ENCODE measurements around the gene ZSCAN5C. TPM values are rescaled to one million over a fixed set of nuclear protein-coding genes. Genes with fewer than 3 reads are reported as not detected.
"Not testable (repeated sequence)": the region's sequence is repeated elsewhere in the genome, so short reads cannot be mapped to it uniquely, and the experiment has no call there.

Gene ZSCAN5C
- polyA plus RNA-seq, 1 donor: not detected

GRCh38 chr19:56191711-56192110 lies 10.4 kb upstream of the ZSCAN5C start:
- no peak for DNase-seq

DNA sequence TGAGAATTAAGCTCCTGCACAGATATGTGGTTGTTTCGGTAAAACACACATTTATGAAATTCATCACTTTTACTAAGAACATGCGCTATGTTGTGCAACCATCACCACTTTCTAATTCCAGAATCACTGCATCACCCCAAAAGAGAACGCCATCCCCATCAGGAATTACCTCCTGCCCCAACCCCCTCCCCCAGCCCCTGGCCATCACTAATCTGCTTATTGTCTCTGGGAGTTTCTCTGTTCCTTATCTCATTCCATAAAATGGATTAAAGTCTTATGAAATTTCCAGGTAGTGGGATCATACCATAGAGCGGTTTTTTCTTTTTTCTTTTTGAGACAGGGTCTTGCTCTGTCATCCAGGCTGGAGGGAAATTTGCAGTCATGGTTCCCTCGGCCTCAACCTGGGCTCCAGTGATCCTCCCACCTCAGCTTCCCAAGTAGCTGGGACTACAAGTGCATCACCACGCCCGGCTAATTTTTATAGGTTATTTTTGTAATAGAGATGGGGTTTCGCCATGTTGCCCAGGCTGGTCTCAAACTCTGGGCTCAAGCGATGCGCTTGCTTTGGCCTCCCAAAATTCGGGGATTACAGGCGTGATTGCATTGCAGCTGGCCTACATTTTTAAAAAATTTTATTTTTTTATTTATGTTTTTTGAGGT lies 8.0 kb upstream of the ZSCAN5C start:
- peak; percentile 15 for DNase-seq

GRCh38 chr19:56197646-56198045 lies 4.4 kb upstream of the ZSCAN5C start, which contains the start of gene ZSCAN5B:
Gene ZSCAN5B (minus strand): TSS chr19:56197783. CDS start chr19:56193052, 4,731 bp downstream.
- DNase-seq: not testable (repeated sequence)

DNA sequence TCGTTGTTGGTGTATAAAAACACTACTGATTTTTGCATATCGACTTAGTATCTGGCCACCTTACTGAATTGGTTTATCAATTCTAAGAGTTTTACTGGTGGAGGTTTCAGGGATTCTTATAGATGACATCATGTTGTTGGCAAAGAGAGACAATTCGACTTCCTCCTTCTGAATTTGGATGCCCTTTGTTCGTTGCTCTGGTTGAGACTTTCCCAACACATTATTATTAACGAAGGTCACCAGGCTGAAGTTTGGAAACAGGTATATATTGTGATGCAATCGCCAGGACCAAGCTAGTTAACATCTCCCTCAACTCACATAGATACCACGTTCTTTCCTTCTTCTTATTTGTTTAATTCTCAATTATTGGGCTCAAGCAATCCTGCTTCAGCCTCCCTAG lies 2.4 kb upstream of the ZSCAN5C start:
- DNase-seq: no peak

- DNase-seq: not testable (repeated sequence)
These were observed 5.5 kb downstream of the ZSCAN5C start for GRCh38 chr19:56207581-56207980.

DNA sequence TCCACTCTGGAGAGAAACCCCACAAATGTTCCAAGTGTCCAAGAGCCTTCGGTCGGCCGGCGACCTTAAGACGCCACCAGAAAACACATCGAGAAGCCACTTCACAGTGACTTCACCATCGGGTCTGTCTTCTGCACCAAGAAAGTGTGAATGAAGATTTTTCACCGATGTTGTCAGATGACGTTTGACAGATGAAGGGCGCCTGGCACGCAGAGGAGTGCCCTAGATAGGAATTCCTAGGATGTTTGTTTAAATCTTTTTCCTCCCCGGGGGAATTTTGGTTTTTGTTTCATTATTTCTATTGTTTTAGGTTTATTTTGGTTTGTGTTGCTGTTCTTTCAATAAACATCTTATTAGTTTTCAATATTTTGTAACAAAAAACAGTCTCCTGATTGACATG lies 7.0 kb downstream of the ZSCAN5C start:
- DNase-seq: no peak

DNA sequence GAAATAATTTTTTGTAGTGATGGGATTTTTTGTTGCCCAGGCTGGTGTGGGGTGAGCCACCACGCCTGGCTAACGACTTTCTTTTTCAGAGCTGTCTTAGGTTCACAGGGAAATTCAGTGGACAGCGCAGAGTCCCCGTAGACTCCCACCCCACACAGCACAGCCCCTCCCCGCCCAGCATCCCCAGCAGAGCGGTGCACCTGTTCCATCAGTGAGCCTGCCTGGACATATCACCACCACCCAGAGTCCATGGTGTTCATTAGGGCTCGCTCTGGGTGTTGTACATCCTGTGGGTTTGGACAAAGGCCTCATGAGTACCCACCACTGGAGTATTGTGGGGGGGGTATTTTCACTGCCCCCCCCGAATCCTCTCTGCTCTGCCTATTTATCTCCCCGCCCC lies 8.0 kb downstream of the ZSCAN5C start:
- DNase-seq: not testable (repeated sequence)

DNA sequence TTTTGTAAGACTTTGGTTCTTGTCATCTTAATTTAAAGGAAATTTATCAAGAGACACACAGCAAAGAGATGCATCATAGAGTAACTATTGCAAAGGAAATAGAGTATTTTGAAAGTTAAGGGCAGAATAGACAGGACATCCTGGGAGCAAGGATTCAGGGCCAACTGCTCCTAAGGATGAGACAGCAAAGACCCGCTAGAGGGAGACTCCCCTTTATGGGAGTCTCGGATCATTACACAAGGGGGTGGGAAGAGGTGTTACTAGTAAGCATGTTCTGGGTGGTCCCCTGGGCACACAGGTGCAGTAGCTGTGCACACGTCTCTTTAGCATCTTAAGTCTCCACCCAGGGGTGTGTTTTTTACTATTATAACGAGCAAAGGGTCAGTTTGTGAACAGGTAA lies 9.6 kb downstream of the ZSCAN5C start:
- no peak for DNase-seq

- DNase-seq: peak; percentile 18
These were observed 15.2 kb downstream of the ZSCAN5C start for GRCh38 chr19:56217039-56217949.

DNA sequence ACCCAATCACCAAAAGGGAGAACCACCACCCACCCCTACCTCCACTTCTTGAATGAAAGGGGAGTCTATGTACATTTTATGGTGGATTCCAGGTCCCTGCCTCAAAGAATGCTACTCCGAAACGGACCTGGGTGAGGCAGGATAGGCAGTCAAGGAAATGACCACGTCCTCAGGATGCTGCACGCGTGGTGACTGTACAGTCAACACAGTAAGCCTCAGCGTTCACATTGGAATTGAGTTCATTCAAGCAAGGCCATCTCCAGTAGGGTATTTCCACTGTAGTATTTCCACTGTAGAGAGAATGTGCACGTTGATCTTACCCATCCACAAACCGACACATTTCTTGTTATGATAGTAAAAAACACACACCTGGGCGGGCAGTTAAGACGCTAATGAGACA lies 16.9 kb downstream of the ZSCAN5C start:
- DNase-seq: no peak

GRCh38 chr19:56221442-56221841 lies 19.4 kb downstream of the ZSCAN5C start:
- DNase-seq: peak; percentile 6

GRCh38 chr19:56221851-56222250 lies 19.8 kb downstream of the ZSCAN5C start:
- no peak for DNase-seq

GRCh38 chr19:56222901-56223300 lies 20.8 kb downstream of the ZSCAN5C start:
- DNase-seq: no peak

DNA sequence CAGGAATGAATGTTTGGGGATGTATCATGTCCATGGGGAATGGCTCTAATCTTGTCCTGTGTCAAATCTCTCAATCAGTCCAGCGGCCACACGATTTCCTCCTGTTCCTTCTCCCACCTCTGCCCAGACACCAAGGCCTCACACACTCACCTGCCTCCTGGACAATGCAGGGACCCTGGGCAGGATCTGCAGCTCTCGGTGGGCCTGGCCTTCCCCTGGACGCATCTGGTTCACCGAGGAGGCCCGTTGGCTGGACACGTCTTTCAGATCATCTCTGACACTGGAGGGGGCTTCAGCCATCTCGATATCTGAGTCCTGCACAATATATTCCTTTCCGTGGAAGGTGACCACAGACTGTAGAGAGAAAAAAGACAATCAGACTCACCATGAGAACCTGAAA lies 21.4 kb downstream of the ZSCAN5C start:
- DNase-seq: no peak

- DNase-seq: no peak
These were observed 43.2 kb downstream of the ZSCAN5C start for GRCh38 chr19:56245121-56245740.

DNA sequence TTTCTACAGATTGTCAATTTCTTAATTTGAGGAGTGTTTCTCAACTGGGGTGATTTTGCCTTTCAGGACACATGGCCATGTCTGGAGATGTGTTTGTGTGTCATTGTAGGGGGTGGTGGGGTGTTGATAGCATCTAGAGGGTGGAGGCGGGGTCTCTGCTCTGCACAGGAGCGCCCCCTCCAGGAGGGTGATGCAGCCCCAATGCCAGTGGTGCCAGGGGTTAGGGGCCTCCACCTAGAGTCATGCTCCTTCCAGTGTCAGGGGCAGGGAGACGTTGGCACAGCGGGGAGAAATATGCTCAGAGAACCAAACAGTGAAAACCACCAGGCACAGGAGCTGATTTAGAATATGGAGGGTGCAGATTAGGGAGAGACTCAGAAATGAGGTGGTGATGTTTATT lies 43.7 kb downstream of the ZSCAN5C start:
- DNase-seq: not testable (repeated sequence)

- not testable (repeated sequence) for DNase-seq
These were observed 46.8 kb downstream of the ZSCAN5C start for GRCh38 chr19:56248736-56249338.

DNA sequence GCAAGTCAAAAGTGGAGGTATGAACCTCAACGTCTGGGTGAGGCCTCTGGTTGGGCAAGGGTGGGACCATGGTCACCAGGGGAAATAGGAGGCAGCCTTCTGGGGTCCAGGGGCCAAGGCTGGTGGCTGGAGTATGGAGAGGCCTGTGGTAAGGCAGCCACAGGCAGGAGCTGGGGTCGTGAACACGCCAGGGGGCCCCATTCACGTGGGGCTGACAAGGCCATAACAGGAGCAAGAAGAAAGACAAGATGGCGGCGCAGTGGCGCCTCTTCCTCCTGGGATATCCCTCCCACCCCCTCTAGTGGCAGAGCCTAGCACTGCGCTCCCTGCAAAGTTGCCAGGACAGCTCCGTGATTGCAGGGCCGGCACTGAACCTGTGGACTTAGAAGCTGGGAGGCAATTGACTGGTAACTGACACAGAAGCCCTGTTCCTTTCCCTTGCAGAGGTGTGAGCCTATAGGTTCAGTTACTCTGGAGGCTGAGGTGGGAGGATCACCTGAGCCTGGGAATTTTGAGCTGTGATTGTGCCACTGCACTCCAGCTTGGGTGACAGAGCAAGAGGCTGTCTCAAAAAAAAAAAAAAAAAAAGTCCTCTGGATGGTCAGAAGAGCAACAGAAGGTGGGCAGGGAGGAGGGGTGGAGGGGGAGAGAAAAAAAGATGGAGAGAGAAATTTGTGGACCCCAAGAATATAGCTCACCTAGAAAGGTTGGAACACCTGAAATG lies 50.8 kb downstream of the ZSCAN5C start:
- peak; percentile 72 for DNase-seq

DNA sequence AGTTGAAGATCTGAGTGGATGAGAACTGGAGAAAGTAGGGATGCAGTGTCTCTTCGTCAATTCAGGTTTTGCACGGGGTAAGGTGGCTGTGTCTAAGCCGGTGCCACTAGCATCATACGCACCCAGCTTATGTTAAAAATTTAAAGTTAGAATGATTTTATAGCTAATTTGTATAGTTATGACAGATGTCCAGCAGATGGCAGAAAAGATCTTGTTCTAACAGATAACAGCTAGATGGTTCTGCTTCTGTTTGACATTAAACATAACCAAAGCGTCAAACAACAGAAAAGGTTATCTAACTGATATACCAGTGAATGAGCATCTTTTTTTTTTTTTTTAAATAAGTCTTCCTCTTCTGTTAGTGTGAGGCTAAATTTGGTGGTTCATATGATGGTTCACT lies 51.7 kb downstream of the ZSCAN5C start:
- DNase-seq: peak; percentile 59

- no peak for DNase-seq
These were observed 56.2 kb downstream of the ZSCAN5C start for GRCh38 chr19:56258272-56258671.

All from left kidney (tissue), 2 donors.